ENCODE data around the gene SUGP1.

- TF ChIP-seq CTCF (IDR thresholded peaks at IDR 0.05) = no peak
- no peak for TF ChIP-seq EZH2phosphoT487 (IDR thresholded peaks at IDR 0.05; ENCODE audit: borderline replicate concordance, low read depth)
- no peak for TF ChIP-seq CHD2 (IDR thresholded peaks at IDR 0.05; ENCODE audit: low read length, partially characterized antibody)
- TF ChIP-seq EP300 (IDR thresholded peaks at IDR 0.05; ENCODE audit: borderline replicate concordance in 1 of 2, low read depth in 1 of 2, low read length in 1 of 2) = no peak
- no peak for TF ChIP-seq POLR2AphosphoS5 (IDR thresholded peaks at IDR 0.05; ENCODE audit: low read depth, low read length)
- no peak for TF ChIP-seq YY1 (IDR thresholded peaks at IDR 0.05; ENCODE audit: low read depth)
Observed at GRCh38 chr19:19270749-19271571, 49.3 kb downstream of the SUGP1 start.
